Omental fat pad (tissue), 4 donors: ENCODE measurements around the gene SLF2. TPM values are rescaled to one million over a fixed set of nuclear protein-coding genes. Genes with fewer than 3 reads are reported as not detected.
A peak's percentile ranks its signal among the peaks of the same experiment; 100 is the strongest.
"Not testable (repeated sequence)": the region's sequence is repeated elsewhere in the genome, so short reads cannot be mapped to it uniquely, and the experiment has no call there.

ENCODE experiments used
- ATAC-seq: fragments of 150-250 bp; one replicate; pipeline ENCODE4 v1.9.1; 2016; ENCODE audit warnings: mild to moderate bottlenecking, moderate library complexity; ENCODE audit not compliant: low FRiP score
- DNase-seq: peaks from one replicate; pipeline ENCODE4 v3.0.0-alpha.2; 2019; ENCODE audit warnings: low spot score
- total RNA-seq, 4 donors: library from RNA; depleted of rRNA; stranded (reverse); fragments of >200 nt; gene quantifications; one replicate each; pipeline ENCODE4 v1.1.0, GENCODE V29; 2016
- TF ChIP-seq, protein P1 (sequence below), 3 donors: fragments of 450-650 bp; IDR thresholded peaks; one replicate each; pipeline ENCODE4 v1.5.1; 2016 to 2017; ENCODE audit warnings: antibody characterized with exemption in 3 of 3, mild to moderate bottlenecking in 3 of 3, moderate library complexity in 2 of 3

The SLF2 gene
- total RNA-seq, 4 donors from 2014 or later, result 14.9 to 37.8 (median 21.9) TPM

DNA sequence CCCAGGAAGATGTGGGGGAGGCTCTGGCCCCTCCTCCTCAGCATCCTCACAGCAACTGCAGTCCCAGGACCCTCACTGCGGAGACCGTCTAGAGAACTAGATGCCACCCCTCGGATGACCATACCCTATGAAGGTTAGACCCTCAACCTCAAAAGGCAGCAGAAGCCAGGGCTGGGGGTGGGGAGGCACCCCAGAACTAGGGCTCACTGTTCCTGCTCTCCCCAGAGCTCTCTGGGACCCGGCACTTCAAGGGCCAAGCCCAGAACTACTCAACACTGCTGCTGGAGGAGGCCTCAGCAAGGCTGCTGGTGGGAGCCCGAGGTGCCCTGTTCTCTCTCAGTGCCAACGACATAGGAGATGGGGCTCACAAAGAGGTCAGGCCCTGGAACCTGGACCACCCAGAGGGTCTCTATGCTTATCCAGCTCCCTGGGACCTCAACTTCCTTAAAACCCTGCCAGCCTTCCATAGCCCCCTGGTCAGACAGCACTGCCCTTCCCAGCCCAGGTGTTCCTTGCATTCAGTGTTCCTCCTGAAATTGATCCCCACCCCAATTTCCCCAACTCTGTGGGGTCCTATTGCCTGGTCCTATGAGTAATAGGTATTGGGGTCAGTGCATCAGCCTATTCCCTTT lies 60.3 kb downstream of the SLF2 start:
- no peak for DNase-seq
- TF ChIP-seq, protein P1, sequence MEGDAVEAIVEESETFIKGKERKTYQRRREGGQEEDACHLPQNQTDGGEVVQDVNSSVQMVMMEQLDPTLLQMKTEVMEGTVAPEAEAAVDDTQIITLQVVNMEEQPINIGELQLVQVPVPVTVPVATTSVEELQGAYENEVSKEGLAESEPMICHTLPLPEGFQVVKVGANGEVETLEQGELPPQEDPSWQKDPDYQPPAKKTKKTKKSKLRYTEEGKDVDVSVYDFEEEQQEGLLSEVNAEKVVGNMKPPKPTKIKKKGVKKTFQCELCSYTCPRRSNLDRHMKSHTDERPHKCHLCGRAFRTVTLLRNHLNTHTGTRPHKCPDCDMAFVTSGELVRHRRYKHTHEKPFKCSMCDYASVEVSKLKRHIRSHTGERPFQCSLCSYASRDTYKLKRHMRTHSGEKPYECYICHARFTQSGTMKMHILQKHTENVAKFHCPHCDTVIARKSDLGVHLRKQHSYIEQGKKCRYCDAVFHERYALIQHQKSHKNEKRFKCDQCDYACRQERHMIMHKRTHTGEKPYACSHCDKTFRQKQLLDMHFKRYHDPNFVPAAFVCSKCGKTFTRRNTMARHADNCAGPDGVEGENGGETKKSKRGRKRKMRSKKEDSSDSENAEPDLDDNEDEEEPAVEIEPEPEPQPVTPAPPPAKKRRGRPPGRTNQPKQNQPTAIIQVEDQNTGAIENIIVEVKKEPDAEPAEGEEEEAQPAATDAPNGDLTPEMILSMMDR (IDR thresholded peaks at IDR 0.05), result no peak
- no peak for ATAC-seq

DNA sequence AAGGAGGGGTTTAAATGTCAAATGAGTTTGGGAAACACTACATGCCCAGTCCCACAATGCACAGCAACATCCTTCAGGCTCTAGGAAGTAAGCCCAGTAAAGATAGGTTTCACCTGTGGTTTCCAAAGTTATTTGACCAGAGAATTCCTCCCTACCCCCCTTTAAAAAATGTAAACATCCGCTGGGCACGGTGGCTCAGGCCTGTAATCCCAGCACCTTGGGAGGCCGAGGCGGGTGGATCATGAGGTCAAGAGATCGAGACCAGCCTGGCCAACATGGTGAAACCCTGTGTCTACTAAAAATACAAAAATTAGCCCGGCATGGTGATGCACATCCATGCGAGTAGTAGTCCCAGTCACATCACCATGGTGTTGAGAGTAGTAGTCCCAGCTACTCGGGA lies 62.6 kb downstream of the SLF2 start:
- not testable (repeated sequence) for DNase-seq, ATAC-seq

DNA sequence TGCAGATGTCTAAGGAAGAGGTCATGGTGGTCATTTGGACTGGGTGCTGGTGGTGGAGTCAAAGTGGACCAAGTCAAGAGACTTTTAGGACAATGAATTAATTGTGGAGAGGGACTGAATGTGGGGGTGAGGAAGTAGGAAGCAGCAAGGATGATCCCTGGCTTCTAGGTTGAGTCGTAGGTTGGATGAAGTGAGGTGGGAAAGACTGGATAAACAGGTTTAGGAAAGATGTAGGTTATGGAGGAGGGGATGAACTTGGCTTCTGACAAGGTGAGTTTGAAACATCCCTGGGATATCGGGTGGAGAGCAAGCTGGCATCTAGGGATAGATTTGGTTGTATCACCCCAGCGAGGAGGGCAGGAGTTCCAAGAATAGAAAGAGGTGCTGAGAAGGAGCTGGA lies 64.1 kb downstream of the SLF2 start:
- ATAC-seq (no peak), DNase-seq (no peak)
- TF ChIP-seq, protein P1 (IDR thresholded peaks at IDR 0.05), result no peak

DNA sequence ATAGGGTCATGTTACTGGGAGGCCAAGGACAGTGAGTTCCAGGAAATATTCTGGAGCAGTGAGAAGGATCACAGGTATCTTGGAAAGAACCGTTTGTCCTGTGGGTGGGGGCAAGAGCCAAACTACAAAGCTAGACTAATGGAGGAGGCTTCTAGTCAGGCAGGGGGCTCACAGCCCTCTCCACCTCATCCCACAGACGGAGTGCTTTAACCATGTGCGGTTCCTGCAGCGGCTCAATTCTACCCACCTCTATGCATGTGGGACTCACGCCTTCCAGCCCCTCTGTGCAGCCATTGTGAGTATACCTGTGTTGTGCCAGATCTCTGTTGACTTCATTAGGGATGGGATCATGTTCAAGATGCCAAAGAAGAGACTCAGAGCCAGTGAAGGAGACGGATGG lies 64.7 kb downstream of the SLF2 start:
- TF ChIP-seq, protein P1 (IDR thresholded peaks at IDR 0.05), result no peak
- ATAC-seq (no peak), DNase-seq (no peak)

DNA sequence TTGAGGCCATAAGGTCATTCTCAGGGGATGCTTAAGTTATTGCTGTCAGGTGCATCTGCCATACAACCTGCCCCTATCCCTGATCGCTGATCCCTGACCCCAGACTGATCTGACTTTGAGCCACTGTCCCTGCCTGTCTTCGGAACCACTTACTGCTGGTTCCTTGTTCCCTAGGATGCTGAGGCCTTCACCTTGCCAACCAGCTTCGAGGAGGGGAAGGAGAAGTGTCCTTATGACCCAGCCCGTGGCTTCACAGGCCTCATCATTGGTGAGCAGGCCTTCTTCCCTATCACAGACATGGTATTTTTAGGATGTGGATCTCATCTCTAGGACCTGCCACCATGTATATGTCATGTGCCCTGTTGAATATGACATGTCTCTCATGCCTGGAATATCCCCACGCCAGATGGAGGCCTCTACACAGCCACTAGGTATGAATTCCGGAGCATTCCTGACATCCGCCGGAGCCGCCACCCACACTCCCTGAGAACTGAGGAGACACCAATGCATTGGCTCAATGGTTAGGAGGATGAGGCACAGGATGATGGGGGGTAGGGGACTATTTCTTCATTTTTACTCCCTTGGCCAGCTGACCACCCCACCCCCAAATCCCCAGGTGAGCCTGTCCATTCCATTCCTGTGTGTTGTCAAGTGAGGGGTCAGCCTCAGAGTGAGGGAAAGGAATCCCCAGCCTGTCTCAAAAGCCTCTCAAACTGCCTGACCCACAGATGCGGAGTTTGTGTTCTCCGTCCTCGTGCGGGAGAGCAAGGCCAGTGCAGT lies 65.5 kb downstream of the SLF2 start:
- DNase-seq, result peak; percentile 2
- no peak for ATAC-seq
- TF ChIP-seq, protein P1 (IDR thresholded peaks at IDR 0.05), result no peak

DNA sequence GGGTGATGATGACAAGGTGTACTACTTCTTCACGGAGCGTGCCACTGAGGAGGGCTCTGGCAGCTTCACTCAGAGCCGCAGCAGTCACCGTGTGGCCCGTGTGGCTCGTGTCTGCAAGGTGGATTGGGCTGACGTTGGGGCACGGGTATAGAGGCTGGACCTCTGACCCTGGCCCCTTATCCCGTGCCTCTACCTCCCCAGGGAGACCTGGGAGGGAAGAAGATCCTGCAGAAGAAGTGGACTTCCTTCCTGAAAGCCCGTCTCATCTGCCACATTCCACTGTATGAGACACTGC lies 66.1 kb downstream of the SLF2 start:
- TF ChIP-seq, protein P1 (IDR thresholded peaks at IDR 0.05), result no peak
- no peak for ATAC-seq
- DNase-seq, result no peak

DNA sequence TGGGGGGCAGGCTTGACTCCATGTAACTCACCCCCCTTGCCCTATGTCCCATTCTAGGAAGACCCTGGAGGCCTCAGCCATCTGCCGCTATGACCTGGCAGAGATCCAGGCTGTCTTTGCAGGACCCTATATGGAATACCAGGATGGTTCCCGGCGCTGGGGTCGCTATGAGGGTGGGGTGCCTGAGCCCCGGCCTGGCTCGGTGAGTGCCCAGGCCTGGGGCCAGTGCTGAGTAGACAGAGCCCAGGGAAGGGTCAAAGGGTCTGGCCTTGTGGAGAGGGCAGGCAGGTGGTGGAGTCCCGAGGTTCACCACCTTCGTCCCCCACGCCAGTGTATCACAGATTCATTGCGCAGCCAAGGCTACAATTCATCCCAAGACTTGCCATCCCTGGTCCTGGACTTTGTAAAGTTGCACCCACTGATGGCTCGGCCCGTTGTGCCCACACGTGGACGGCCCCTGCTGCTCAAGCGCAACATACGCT lies 67.1 kb downstream of the SLF2 start:
- TF ChIP-seq, protein P1 (IDR thresholded peaks at IDR 0.05), result no peak
- DNase-seq (no peak), ATAC-seq (no peak)
